K562 (cell line): ENCODE results near the gene BCO1. TPM values are rescaled to one million over a fixed set of nuclear protein-coding genes. Genes with fewer than 3 reads are reported as not detected.
A peak's percentile ranks its signal among the peaks of the same experiment; 100 is the strongest.

Experiments used
- DIDO1 ChIP-seq: fragments of 450-650 bp; IDR thresholded peaks from 2 replicates; pipeline ENCODE4 v1.6.1; 2016; ENCODE audit warnings: low read depth, missing biosample characterization, missing genetic modification characterization
- EP300 ChIP-seq: IDR thresholded peaks from 2 replicates; pipeline ENCODE4 v1.6.1; 2012; ENCODE audit warnings: low read length, improper control_type of control experiment
- KDM1A ChIP-seq, 2 experiments: fragments of 450-650 bp; IDR thresholded peaks; 2 replicates each; pipeline ENCODE4 v1.6.1; 2016; ENCODE audit warnings: mild to moderate bottlenecking in 2 of 2
- NUFIP1 ChIP-seq: fragments of 450-650 bp; IDR thresholded peaks from 2 replicates; pipeline ENCODE4 v1.6.1; 2018; ENCODE audit not compliant: partially characterized antibody
- RAD51 ChIP-seq: fragments of 450-650 bp; IDR thresholded peaks from 2 replicates; pipeline ENCODE4 v1.7.1; 2016; ENCODE audit warnings: low read depth, mild to moderate bottlenecking, borderline replicate concordance
- WHSC1 ChIP-seq: IDR thresholded peaks from one replicate; pipeline ENCODE4 v1.6.1; 2012; ENCODE audit warnings: low read length, control low read depth, inconsistent platforms
- ZNF3 ChIP-seq: fragments of 250-450 bp; sonication (Bioruptor Pico); IDR thresholded peaks from 2 replicates; pipeline ENCODE4 v1.5.0; 2021; ENCODE audit warnings: mild to moderate bottlenecking, moderate library complexity
- polyA plus RNA-seq, 8 experiments: library from polyadenylated mRNA; depleted of rRNA in 4 of 8; stranded (reverse) in 5 of 8; unstranded in 3 of 8; fragments of >200 nt; fragmentation: Nextera tagmentation in 2 of 8; fragmentation: Illumina TruSeq in 1 of 8; extraction: Ambion mirVana in 2 of 8; extraction: Trizol in 1 of 8; gene quantifications; 2 replicates each; pipeline versions ENCODE4 v1.2.1 to v1.2.3, GENCODE V29; 2011 to 2014; ENCODE audit warnings: inconsistent platforms in 1 of 8, missing spikeins in 1 of 8
- total RNA-seq, 7 experiments: library from RNA; depleted of rRNA in 6 of 7; stranded (reverse); fragments of >200 nt in 6 of 7; fragmentation: Illumina TruSeq in 2 of 7; extraction: Trizol in 2 of 7; gene quantifications; 2 replicates each; pipeline versions ENCODE4 v1.2.1 to v1.2.3, GENCODE V29; 2011 to 2021; ENCODE audit warnings: low replicate concordance in 1 of 7
- TF ChIP-seq, protein P1 (sequence below): fragments of 450-650 bp; formaldehyde crosslinking; IDR thresholded peaks from 2 replicates; pipeline ENCODE4 v1.4.0; 2020; ENCODE audit warnings: mild to moderate bottlenecking, mixed read lengths
- TF ChIP-seq, protein P2 (sequence below): sonication (generic); formaldehyde crosslinking; IDR thresholded peaks from 2 replicates; pipeline ENCODE4 v1.9.0; 2022; ENCODE audit warnings: mild to moderate bottlenecking, missing genetic modification reagents
- TF ChIP-seq, protein P3 (sequence below): fragments of 450-650 bp; formaldehyde crosslinking; IDR thresholded peaks from 2 replicates; pipeline ENCODE4 v1.4.0; 2020; ENCODE audit warnings: mild to moderate bottlenecking, moderate library complexity
- TF ChIP-seq, protein P4 (sequence below): sonication (generic); formaldehyde crosslinking; IDR thresholded peaks from 2 replicates; pipeline ENCODE4 v1.8.0; 2023; ENCODE audit warnings: mild to moderate bottlenecking, missing genetic modification reagents

BCO1 gene
- total and polyA plus RNA-seq, 9 of the 15 experiments (the other 6 are each of a cell fraction or from before 2014, with no cell fraction given): not detected

DNA sequence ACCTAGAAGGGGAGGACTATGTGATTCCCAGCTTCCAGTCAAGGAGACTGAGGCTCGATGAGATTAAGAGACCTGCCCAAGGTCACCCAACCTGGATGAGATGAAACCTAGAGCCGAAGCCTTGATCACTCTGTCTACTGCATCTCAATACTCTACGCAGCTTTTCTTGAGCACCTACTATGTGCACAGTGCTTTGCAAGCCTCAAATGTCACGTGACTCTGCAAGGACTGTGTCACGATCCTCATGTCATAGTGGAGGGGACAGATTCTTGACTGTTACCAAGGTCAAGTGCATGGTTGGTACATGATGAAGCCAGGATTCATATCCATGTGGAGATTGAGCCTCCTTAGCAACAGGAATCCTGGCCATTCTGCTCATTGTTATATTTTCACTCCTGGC, 14.7 kb downstream of the BCO1 start (continued):
- TF ChIP-seq, protein P1, sequence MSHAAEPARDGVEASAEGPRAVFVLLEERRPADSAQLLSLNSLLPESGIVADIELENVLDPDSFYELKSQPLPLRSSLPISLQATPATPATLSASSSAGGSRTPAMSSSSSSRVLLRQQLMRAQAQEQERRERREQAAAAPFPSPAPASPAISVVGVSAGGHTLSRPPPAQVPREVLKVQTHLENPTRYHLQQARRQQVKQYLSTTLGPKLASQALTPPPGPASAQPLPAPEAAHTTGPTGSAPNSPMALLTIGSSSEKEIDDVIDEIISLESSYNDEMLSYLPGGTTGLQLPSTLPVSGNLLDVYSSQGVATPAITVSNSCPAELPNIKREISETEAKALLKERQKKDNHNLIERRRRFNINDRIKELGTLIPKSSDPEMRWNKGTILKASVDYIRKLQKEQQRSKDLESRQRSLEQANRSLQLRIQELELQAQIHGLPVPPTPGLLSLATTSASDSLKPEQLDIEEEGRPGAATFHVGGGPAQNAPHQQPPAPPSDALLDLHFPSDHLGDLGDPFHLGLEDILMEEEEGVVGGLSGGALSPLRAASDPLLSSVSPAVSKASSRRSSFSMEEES (CRISPR knock-in tag): peak; percentile 95
- TF ChIP-seq NUFIP1 (no peak), KDM1A (IDR thresholded peaks at IDR 0.05) (no peak), DIDO1 (no peak), ZNF3 (CRISPR knock-in tag) (no peak), WHSC1 (no peak), EP300 (no peak), RAD51 (peak; percentile 82)
- TF ChIP-seq, protein P2, sequence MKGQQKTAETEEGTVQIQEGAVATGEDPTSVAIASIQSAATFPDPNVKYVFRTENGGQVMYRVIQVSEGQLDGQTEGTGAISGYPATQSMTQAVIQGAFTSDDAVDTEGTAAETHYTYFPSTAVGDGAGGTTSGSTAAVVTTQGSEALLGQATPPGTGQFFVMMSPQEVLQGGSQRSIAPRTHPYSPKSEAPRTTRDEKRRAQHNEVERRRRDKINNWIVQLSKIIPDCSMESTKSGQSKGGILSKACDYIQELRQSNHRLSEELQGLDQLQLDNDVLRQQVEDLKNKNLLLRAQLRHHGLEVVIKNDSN (CRISPR knock-in tag): peak; percentile 59
- TF ChIP-seq, protein P3, sequence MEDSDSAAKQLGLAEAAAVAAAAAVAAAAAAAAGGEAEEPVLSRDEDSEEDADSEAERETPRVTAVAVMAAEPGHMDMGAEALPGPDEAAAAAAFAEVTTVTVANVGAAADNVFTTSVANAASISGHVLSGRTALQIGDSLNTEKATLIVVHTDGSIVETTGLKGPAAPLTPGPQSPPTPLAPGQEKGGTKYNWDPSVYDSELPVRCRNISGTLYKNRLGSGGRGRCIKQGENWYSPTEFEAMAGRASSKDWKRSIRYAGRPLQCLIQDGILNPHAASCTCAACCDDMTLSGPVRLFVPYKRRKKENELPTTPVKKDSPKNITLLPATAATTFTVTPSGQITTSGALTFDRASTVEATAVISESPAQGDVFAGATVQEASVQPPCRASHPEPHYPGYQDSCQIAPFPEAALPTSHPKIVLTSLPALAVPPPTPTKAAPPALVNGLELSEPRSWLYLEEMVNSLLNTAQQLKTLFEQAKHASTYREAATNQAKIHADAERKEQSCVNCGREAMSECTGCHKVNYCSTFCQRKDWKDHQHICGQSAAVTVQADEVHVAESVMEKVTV (CRISPR knock-in tag): no peak
- TF ChIP-seq, protein P4, sequence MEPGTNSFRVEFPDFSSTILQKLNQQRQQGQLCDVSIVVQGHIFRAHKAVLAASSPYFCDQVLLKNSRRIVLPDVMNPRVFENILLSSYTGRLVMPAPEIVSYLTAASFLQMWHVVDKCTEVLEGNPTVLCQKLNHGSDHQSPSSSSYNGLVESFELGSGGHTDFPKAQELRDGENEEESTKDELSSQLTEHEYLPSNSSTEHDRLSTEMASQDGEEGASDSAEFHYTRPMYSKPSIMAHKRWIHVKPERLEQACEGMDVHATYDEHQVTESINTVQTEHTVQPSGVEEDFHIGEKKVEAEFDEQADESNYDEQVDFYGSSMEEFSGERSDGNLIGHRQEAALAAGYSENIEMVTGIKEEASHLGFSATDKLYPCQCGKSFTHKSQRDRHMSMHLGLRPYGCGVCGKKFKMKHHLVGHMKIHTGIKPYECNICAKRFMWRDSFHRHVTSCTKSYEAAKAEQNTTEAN (CRISPR knock-in tag): no peak
